Upper lobe of left lung (tissue), 6 donors: ENCODE measurements around the gene MRPL55. TPM values are rescaled to one million over a fixed set of nuclear protein-coding genes. Genes with fewer than 3 reads are reported as not detected.
A peak's percentile ranks its signal among the peaks of the same experiment; 100 is the strongest.

Source experiments
- ATAC-seq, 2 donors: fragments of 200-7000 bp; cut with Tn5 transposase; one replicate each; pipeline ENCODE4 v1.9.1; 2022; ENCODE audit warnings: mild to moderate bottlenecking in 2 of 2, moderate library complexity in 2 of 2; ENCODE audit not compliant: low FRiP score in 2 of 2
- DNase-seq, 2 donors: peaks; one replicate each; pipeline ENCODE4 v3.0.0-alpha.2; 2019 to 2020
- H3K27ac ChIP-seq, 4 donors: fragments of 200-600 bp; sonication (generic); one replicate each; pipeline ENCODE4 v1.5.1; 2016 to 2019
- H3K27me3 ChIP-seq, 4 donors: fragments of 200-600 bp; sonication (generic); one replicate each; pipeline ENCODE4 v1.5.1; 2017 to 2019
- H3K36me3 ChIP-seq, 4 donors: fragments of 200-600 bp; sonication (generic); one replicate each; pipeline ENCODE4 v1.5.1; 2016 to 2019
- H3K4me1 ChIP-seq, 4 donors: fragments of 200-600 bp; sonication (generic); one replicate each; pipeline ENCODE4 v1.5.1; 2018 to 2019
- H3K4me3 ChIP-seq, 4 donors: fragments of 200-600 bp; sonication (generic); one replicate each; pipeline ENCODE4 v1.5.1; 2017 to 2019; ENCODE audit warnings: mild to moderate bottlenecking in 2 of 4, moderate library complexity in 1 of 4
- H3K9me3 ChIP-seq, 4 donors: fragments of 200-600 bp; sonication (generic); one replicate each; pipeline ENCODE4 v1.5.1; 2018 to 2019
- CTCF ChIP-seq, 6 experiments: fragments of 450-650 bp in 4 of 6; fragments of 200-600 bp in 2 of 6; sonication (generic) in 2 of 6; IDR thresholded peaks; one replicate each; pipeline ENCODE4 v1.5.1; 2016 to 2019; ENCODE audit warnings: antibody characterized with exemption in 6 of 6
- EP300 ChIP-seq, 4 donors: sonication (generic); formaldehyde crosslinking; IDR thresholded peaks; one replicate each; pipeline ENCODE4 v1.5.1; 2017; ENCODE audit warnings: antibody characterized with exemption in 4 of 4, control low read depth in 2 of 4
- POLR2A ChIP-seq, 4 donors: fragments of 450-650 bp; IDR thresholded peaks; one replicate each; pipeline ENCODE4 v1.5.1; 2016 to 2017; ENCODE audit warnings: antibody characterized with exemption in 4 of 4, mild to moderate bottlenecking in 2 of 4
- POLR2AphosphoS5 ChIP-seq, 2 donors: sonication (generic); formaldehyde crosslinking; IDR thresholded peaks; one replicate each; pipeline ENCODE4 v1.5.1; 2017; ENCODE audit warnings: antibody characterized with exemption in 2 of 2
- whole genome bisulfite sequencing, 2 donors: methylation state at CpG; one replicate each; pipeline ENCODE4 v1.1.5; 2017 to 2018; 5-methylcytosine and 5-hydroxymethylcytosine counted together
- total RNA-seq, 6 donors: library from RNA; depleted of rRNA in 4 of 6; stranded (reverse); fragments of >200 nt in 4 of 6; gene quantifications; one replicate each; pipeline versions ENCODE4 v1.1.0 to v1.2.1, GENCODE V29; 2016 to 2021
- donor health status: DM: no; HTN: no; CAD: no; lungs with moderate emphysema.
- donor health status: DM: no; HTN: yes; CAD: no; lungs with severe emphysema.

MRPL55 gene
- total RNA-seq, 6 donors from 2014 or later = 42.4 to 161 (median 60.1) TPM

- no peak for TF ChIP-seq CTCF (IDR thresholded peaks at IDR 0.05)
- TF ChIP-seq POLR2AphosphoS5 (IDR thresholded peaks at IDR 0.05) = no peak
- TF ChIP-seq POLR2A (IDR thresholded peaks at IDR 0.05) = no peak
- TF ChIP-seq EP300 (IDR thresholded peaks at IDR 0.05) = no peak
- Histone ChIP-seq H3K27me3 (peaks cover 0 to 19% (median 7%) of the 10 kb centered on the region in 4 donors), H3K9me3 (no peaks in the 10 kb centered on the region), H3K4me1 (no peaks in the 10 kb centered on the region), H3K27ac (no peak overlapping the region), H3K4me3 (no peak overlapping the region), H3K36me3 (no peaks in the 10 kb centered on the region)
- WGBS, 2 donors = 39 to 62% methylated on average over 6 to 10 of the region's 10 CpGs
- DNase-seq (peak in 1 of 2 donors; percentile 8), ATAC-seq (no peak)
Observed at GRCh38 chr1:228066891-228067654, 42.0 kb downstream of the MRPL55 start.

- ATAC-seq = no peak
- DNase-seq = peak in 1 of 2 donors; percentile 17
- H3K9me3 ChIP-seq = no peaks in the 10 kb centered on the region
- WGBS, 2 donors = 31 to 52% methylated on average over 3 to 4 of the region's 4 CpGs
- no peak for TF ChIP-seq POLR2AphosphoS5 (IDR thresholded peaks at IDR 0.05)
- no peaks in the 10 kb centered on the region for H3K4me1 ChIP-seq
- no peak overlapping the region for H3K4me3 ChIP-seq
- H3K36me3 ChIP-seq = no peaks in the 10 kb centered on the region
- peaks cover 0 to 19% (median 9%) of the 10 kb centered on the region in 4 donors for H3K27me3 ChIP-seq
- H3K27ac ChIP-seq = no peak overlapping the region
Observed at GRCh38 chr1:228066416-228066815, 42.7 kb downstream of the MRPL55 start.

DNA sequence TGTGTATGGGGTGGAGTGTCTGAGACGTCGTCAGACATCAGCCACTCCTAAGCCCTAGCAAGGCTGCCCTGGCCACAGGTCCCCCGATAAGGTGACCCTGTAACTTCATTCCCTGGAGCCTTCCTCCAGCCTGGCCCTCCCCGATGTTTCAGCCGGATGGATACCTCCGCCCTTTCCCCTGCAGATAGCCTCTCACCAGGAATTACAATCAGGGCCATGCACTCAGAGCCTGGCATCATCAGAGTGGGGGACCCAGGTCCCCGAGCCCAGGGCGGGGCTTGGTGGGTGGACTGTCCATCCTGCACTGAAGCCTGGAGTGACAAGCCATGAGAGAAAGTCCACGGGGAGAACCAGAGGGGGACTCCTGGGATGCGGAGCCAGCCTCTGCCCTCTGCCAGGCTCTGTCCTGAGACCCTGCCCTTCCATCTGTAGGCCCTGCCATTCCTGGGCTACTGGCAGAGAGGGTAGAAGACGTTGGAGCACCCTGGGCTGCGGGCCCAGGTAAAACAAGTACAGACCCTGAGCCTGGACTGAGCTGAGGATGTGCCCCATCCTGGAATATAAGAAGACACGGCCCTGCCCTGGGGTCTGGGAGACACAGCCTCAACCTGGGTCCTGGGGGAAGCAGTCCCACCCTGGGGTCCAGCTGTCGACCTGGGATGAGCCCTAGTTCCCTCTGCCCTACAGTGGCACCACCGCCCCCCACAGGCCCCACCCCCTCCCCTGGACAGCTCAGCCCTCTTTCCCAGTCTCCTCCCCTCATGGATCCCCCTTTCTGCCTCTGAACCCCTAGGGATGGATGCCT is 43.4 kb downstream of the MRPL55 start:
- TF ChIP-seq EP300 (IDR thresholded peaks at IDR 0.05) = no peak
- TF ChIP-seq POLR2AphosphoS5 (IDR thresholded peaks at IDR 0.05) = no peak
- no peak for TF ChIP-seq CTCF (IDR thresholded peaks at IDR 0.05)
- TF ChIP-seq POLR2A (IDR thresholded peaks at IDR 0.05) = no peak
- 86 to 90% methylated on average over 5 to 13 of the region's 15 CpGs for WGBS, 2 donors
- no peaks in the 10 kb centered on the region for H3K36me3 ChIP-seq
- ATAC-seq (no peak), DNase-seq (peak in 1 of 2 donors; percentile 54)
- no peak overlapping the region for H3K4me3 ChIP-seq
- H3K27ac ChIP-seq = no peak overlapping the region
- H3K4me1 ChIP-seq = peaks cover 0 to 5% (median 2%) of the 10 kb centered on the region in 4 donors
- H3K9me3 ChIP-seq = no peaks in the 10 kb centered on the region
- H3K27me3 ChIP-seq = peaks cover 0 to 24% (median 11%) of the 10 kb centered on the region in 4 donors

- WGBS, 2 donors = 41 to 87% methylated on average over 3 to 13 of the region's 15 CpGs
- peaks cover 2 to 31% (median 18%) of the 10 kb centered on the region in 4 donors for H3K27me3 ChIP-seq
Observed at GRCh38 chr1:228064741-228065542, 44.2 kb downstream of the MRPL55 start.

GRCh38 chr1:228064296-228064695 is 44.8 kb downstream of the MRPL55 start:
- H3K9me3 ChIP-seq = no peaks in the 10 kb centered on the region
- ATAC-seq (no peak), DNase-seq (peak; percentile 10 to 56)
- no peak overlapping the region for H3K27ac ChIP-seq
- H3K4me1 ChIP-seq = peaks cover 7 to 19% (median 16%) of the 10 kb centered on the region in 4 donors
- H3K4me3 ChIP-seq = no peak overlapping the region
- WGBS, 2 donors = 61% methylated on average over 8 of the region's 8 CpGs; no CpG with 5 or more reads in 1 of the 2 donors
- H3K27me3 ChIP-seq = peaks cover 2 to 38% (median 22%) of the 10 kb centered on the region in 4 donors
- no peaks in the 10 kb centered on the region for H3K36me3 ChIP-seq
- TF ChIP-seq CTCF (IDR thresholded peaks at IDR 0.05) = no peak
- no peak for TF ChIP-seq EP300 (IDR thresholded peaks at IDR 0.05)
- TF ChIP-seq POLR2A (IDR thresholded peaks at IDR 0.05) = no peak
- TF ChIP-seq POLR2AphosphoS5 (IDR thresholded peaks at IDR 0.05) = no peak

More at GRCh38 chr1:228064741-228065542, 44.2 kb downstream of the MRPL55 start:
- H3K27ac ChIP-seq = no peak overlapping the region
- H3K4me1 ChIP-seq = peaks cover 6 to 13% (median 10%) of the 10 kb centered on the region in 4 donors
- no peaks in the 10 kb centered on the region for H3K9me3 ChIP-seq
- no peak overlapping the region for H3K4me3 ChIP-seq
- peak in 1 of 2 donors; percentile 51 for DNase-seq
- TF ChIP-seq POLR2A (IDR thresholded peaks at IDR 0.05) = no peak
- TF ChIP-seq POLR2AphosphoS5 (IDR thresholded peaks at IDR 0.05) = no peak
- no peak for TF ChIP-seq EP300 (IDR thresholded peaks at IDR 0.05)
- no peak for ATAC-seq
- H3K36me3 ChIP-seq = no peaks in the 10 kb centered on the region
